Measurements from ENCODE around the gene F13A1.

The F13A1 gene

GRCh38 chr6:6179858-6180623, 140.4 kb downstream of the F13A1 start:
- Histone ChIP-seq H3K4me1 (ENCODE audit: control insufficient read depth, low read depth, low read length) (no peaks in the 10 kb centered on the region), H3K9ac (ENCODE audit: low read length) (no peak overlapping the region)

GRCh38 chr6:6178795-6179194, 141.7 kb downstream of the F13A1 start:
- Histone ChIP-seq H3K4me3 (ENCODE audit: low read length) (no peak overlapping the region), H3K9ac (ENCODE audit: low read length) (no peak overlapping the region), H3K9me3 (ENCODE audit: control insufficient read depth, low read depth, low read length) (no peaks in the 10 kb centered on the region), H3K36me3 (ENCODE audit: control insufficient read depth, low read depth, low read length) (no peaks in the 10 kb centered on the region), H3K4me1 (ENCODE audit: control insufficient read depth, low read depth, low read length) (no peaks in the 10 kb centered on the region), H3K27ac (ENCODE audit: low read length) (no peak overlapping the region), H3K27me3 (ENCODE audit: control insufficient read depth, insufficient read depth, low read length) (no peaks in the 10 kb centered on the region)

More at GRCh38 chr6:6179858-6180623, 140.4 kb downstream of the F13A1 start:
- Histone ChIP-seq H3K9me3 (ENCODE audit: control insufficient read depth, low read depth, low read length) (no peaks in the 10 kb centered on the region), H3K4me3 (ENCODE audit: low read length) (no peak overlapping the region), H3K27ac (ENCODE audit: low read length) (no peak overlapping the region), H3K27me3 (ENCODE audit: control insufficient read depth, insufficient read depth, low read length) (no peaks in the 10 kb centered on the region), H3K36me3 (ENCODE audit: control insufficient read depth, low read depth, low read length) (no peaks in the 10 kb centered on the region)

GRCh38 chr6:6177754-6178153, 142.7 kb downstream of the F13A1 start:
- Histone ChIP-seq H3K36me3 (ENCODE audit: control insufficient read depth, low read depth, low read length) (no peaks in the 10 kb centered on the region), H3K9me3 (ENCODE audit: control insufficient read depth, low read depth, low read length) (no peaks in the 10 kb centered on the region), H3K27ac (ENCODE audit: low read length) (no peak overlapping the region), H3K27me3 (ENCODE audit: control insufficient read depth, insufficient read depth, low read length) (no peaks in the 10 kb centered on the region), H3K4me3 (ENCODE audit: low read length) (no peak overlapping the region), H3K9ac (ENCODE audit: low read length) (no peak overlapping the region), H3K4me1 (ENCODE audit: control insufficient read depth, low read depth, low read length) (no peaks in the 10 kb centered on the region)

GRCh38 chr6:6176586-6177228, 143.8 kb downstream of the F13A1 start:
- Histone ChIP-seq H3K36me3 (ENCODE audit: control insufficient read depth, low read depth, low read length) (no peaks in the 10 kb centered on the region), H3K9me3 (ENCODE audit: control insufficient read depth, low read depth, low read length) (no peaks in the 10 kb centered on the region), H3K4me1 (ENCODE audit: control insufficient read depth, low read depth, low read length) (no peaks in the 10 kb centered on the region), H3K4me3 (ENCODE audit: low read length) (no peak overlapping the region), H3K27me3 (ENCODE audit: control insufficient read depth, insufficient read depth, low read length) (no peaks in the 10 kb centered on the region), H3K27ac (ENCODE audit: low read length) (no peak overlapping the region), H3K9ac (ENCODE audit: low read length) (no peak overlapping the region)

GRCh38 chr6:6176127-6176526, 144.3 kb downstream of the F13A1 start:
- no peak overlapping the region for H3K9ac ChIP-seq (ENCODE audit: low read length)
- no peak overlapping the region for H3K27ac ChIP-seq (ENCODE audit: low read length)
- H3K27me3 ChIP-seq (ENCODE audit: control insufficient read depth, insufficient read depth, low read length) = no peaks in the 10 kb centered on the region
- H3K9me3 ChIP-seq (ENCODE audit: control insufficient read depth, low read depth, low read length) = no peaks in the 10 kb centered on the region
- H3K4me3 ChIP-seq (ENCODE audit: low read length) = no peak overlapping the region
- no peaks in the 10 kb centered on the region for H3K4me1 ChIP-seq (ENCODE audit: control insufficient read depth, low read depth, low read length)
- no peaks in the 10 kb centered on the region for H3K36me3 ChIP-seq (ENCODE audit: control insufficient read depth, low read depth, low read length)

GRCh38 chr6:6169141-6169540, 151.3 kb downstream of the F13A1 start:
- Histone ChIP-seq H3K9ac (ENCODE audit: low read length) (no peak overlapping the region), H3K27me3 (ENCODE audit: control insufficient read depth, insufficient read depth, low read length) (no peaks in the 10 kb centered on the region), H3K9me3 (ENCODE audit: control insufficient read depth, low read depth, low read length) (no peaks in the 10 kb centered on the region), H3K36me3 (ENCODE audit: control insufficient read depth, low read depth, low read length) (no peaks in the 10 kb centered on the region), H3K4me3 (ENCODE audit: low read length) (no peak overlapping the region), H3K4me1 (ENCODE audit: control insufficient read depth, low read depth, low read length) (peaks cover 6% of the 10 kb centered on the region), H3K27ac (ENCODE audit: low read length) (no peak overlapping the region)

- Histone ChIP-seq H3K36me3 (ENCODE audit: control insufficient read depth, low read depth, low read length) (no peaks in the 10 kb centered on the region), H3K9me3 (ENCODE audit: control insufficient read depth, low read depth, low read length) (no peaks in the 10 kb centered on the region), H3K9ac (ENCODE audit: low read length) (no peak overlapping the region), H3K27ac (ENCODE audit: low read length) (no peak overlapping the region), H3K27me3 (ENCODE audit: control insufficient read depth, insufficient read depth, low read length) (no peaks in the 10 kb centered on the region), H3K4me1 (ENCODE audit: control insufficient read depth, low read depth, low read length) (peaks cover 6% of the 10 kb centered on the region), H3K4me3 (ENCODE audit: low read length) (no peak overlapping the region)
Measured at GRCh38 chr6:6166064-6166463, 154.4 kb downstream of the F13A1 start.

- Histone ChIP-seq H3K4me1 (ENCODE audit: control insufficient read depth, low read depth, low read length) (peaks cover 1% of the 10 kb centered on the region), H3K9ac (ENCODE audit: low read length) (no peak overlapping the region), H3K9me3 (ENCODE audit: control insufficient read depth, low read depth, low read length) (no peaks in the 10 kb centered on the region), H3K27me3 (ENCODE audit: control insufficient read depth, insufficient read depth, low read length) (no peaks in the 10 kb centered on the region), H3K4me3 (ENCODE audit: low read length) (no peak overlapping the region), H3K36me3 (ENCODE audit: control insufficient read depth, low read depth, low read length) (no peaks in the 10 kb centered on the region), H3K27ac (ENCODE audit: low read length) (no peak overlapping the region)
Measured at GRCh38 chr6:6164367-6164766, 156.1 kb downstream of the F13A1 start.

- Histone ChIP-seq H3K27ac (ENCODE audit: low read length) (no peak overlapping the region), H3K4me1 (ENCODE audit: control insufficient read depth, low read depth, low read length) (no peaks in the 10 kb centered on the region), H3K36me3 (ENCODE audit: control insufficient read depth, low read depth, low read length) (no peaks in the 10 kb centered on the region), H3K9me3 (ENCODE audit: control insufficient read depth, low read depth, low read length) (no peaks in the 10 kb centered on the region), H3K9ac (ENCODE audit: low read length) (no peak overlapping the region), H3K27me3 (ENCODE audit: control insufficient read depth, insufficient read depth, low read length) (no peaks in the 10 kb centered on the region), H3K4me3 (ENCODE audit: low read length) (no peak overlapping the region)
Measured at GRCh38 chr6:6154335-6154734, 166.1 kb downstream of the F13A1 start.

GRCh38 chr6:6152060-6152459, 168.4 kb downstream of the F13A1 start:
- Histone ChIP-seq H3K9me3 (ENCODE audit: control insufficient read depth, low read depth, low read length) (no peaks in the 10 kb centered on the region), H3K9ac (ENCODE audit: low read length) (no peak overlapping the region), H3K27ac (ENCODE audit: low read length) (no peak overlapping the region), H3K4me1 (ENCODE audit: control insufficient read depth, low read depth, low read length) (no peaks in the 10 kb centered on the region), H3K4me3 (ENCODE audit: low read length) (no peak overlapping the region), H3K36me3 (ENCODE audit: control insufficient read depth, low read depth, low read length) (no peaks in the 10 kb centered on the region), H3K27me3 (ENCODE audit: control insufficient read depth, insufficient read depth, low read length) (no peaks in the 10 kb centered on the region)

GRCh38 chr6:6148192-6148815, 172.2 kb downstream of the F13A1 start:
- peaks cover 6% of the 10 kb centered on the region for H3K4me1 ChIP-seq (ENCODE audit: control insufficient read depth, low read depth, low read length)
- H3K27ac ChIP-seq (ENCODE audit: low read length) = no peak overlapping the region
- no peak overlapping the region for H3K4me3 ChIP-seq (ENCODE audit: low read length)
- H3K9ac ChIP-seq (ENCODE audit: low read length) = no peak overlapping the region
- H3K9me3 ChIP-seq (ENCODE audit: control insufficient read depth, low read depth, low read length) = no peaks in the 10 kb centered on the region
- H3K36me3 ChIP-seq (ENCODE audit: control insufficient read depth, low read depth, low read length) = no peaks in the 10 kb centered on the region
- H3K27me3 ChIP-seq (ENCODE audit: control insufficient read depth, insufficient read depth, low read length) = no peaks in the 10 kb centered on the region

All from iPS-18a (cell line).